MM.1S (cell line): ENCODE measurements around the gene FASTK.

ENCODE experiments used
- DNase-seq: peaks from one replicate; pipeline ENCODE4 v3.0.0-alpha.2; 2015
- H2AFZ ChIP-seq: fragments of 300-600 bp; sonication (generic); 2 replicates; pipeline ENCODE4 v1.6.0; 2016; ENCODE audit warnings: antibody characterized with exemption, low read length
- H3F3A ChIP-seq: fragments of 300-600 bp; sonication (generic); 2 replicates; pipeline ENCODE4 v1.6.1; 2016; ENCODE audit warnings: mild to moderate bottlenecking, antibody characterized with exemption, low read length, moderate library complexity, mixed read lengths; ENCODE audit not compliant: insufficient read depth
- H3K27ac ChIP-seq: fragments of 300-600 bp; sonication (generic); 2 replicates; pipeline ENCODE4 v1.5.1; 2016; ENCODE audit warnings: mild to moderate bottlenecking, low read length
- H3K27me3 ChIP-seq: fragments of 300-600 bp; sonication (generic); replicated peaks from 2 replicates; pipeline ENCODE4 v1.6.0; 2016; ENCODE audit warnings: low read length; ENCODE audit not compliant: insufficient read depth
- H3K36me3 ChIP-seq: fragments of 300-600 bp; sonication (generic); replicated peaks from 2 replicates; pipeline ENCODE4 v1.6.1; 2016; ENCODE audit warnings: mild to moderate bottlenecking, low read length, mixed read lengths; ENCODE audit not compliant: insufficient read depth
- H3K4me1 ChIP-seq: fragments of 300-600 bp; sonication (generic); 2 replicates; pipeline ENCODE4 v1.6.1; 2016; ENCODE audit warnings: low read length, mixed read lengths
- H3K4me2 ChIP-seq: fragments of 300-600 bp; sonication (generic); 2 replicates; pipeline ENCODE4 v1.6.0; 2016; ENCODE audit warnings: low read depth, low read length
- H3K4me3 ChIP-seq: fragments of 300-600 bp; sonication (generic); 2 replicates; pipeline ENCODE4 v1.5.1; 2016; ENCODE audit warnings: low read length, mixed read lengths
- H3K79me2 ChIP-seq: fragments of 300-600 bp; sonication (generic); 2 replicates; pipeline ENCODE4 v1.6.1; 2016; ENCODE audit warnings: mixed run types, low read length, mixed read lengths
- H3K9ac ChIP-seq: fragments of 300-600 bp; sonication (generic); 2 replicates; pipeline ENCODE4 v1.6.1; 2016; ENCODE audit warnings: low read length, mixed read lengths
- H3K9me2 ChIP-seq: fragments of 300-600 bp; sonication (generic); replicated peaks from 2 replicates; pipeline ENCODE4 v1.6.1; 2016; ENCODE audit warnings: mild to moderate bottlenecking, low read length, mixed read lengths; ENCODE audit not compliant: insufficient read depth
- H3K9me3 ChIP-seq: fragments of 300-600 bp; sonication (generic); replicated peaks from 2 replicates; pipeline ENCODE4 v1.6.1; 2016; ENCODE audit warnings: mild to moderate bottlenecking, low read length, mixed read lengths; ENCODE audit not compliant: insufficient read depth
- H4K20me1 ChIP-seq: fragments of 300-600 bp; sonication (generic); 2 replicates; pipeline ENCODE4 v1.6.1; 2016; ENCODE audit warnings: mild to moderate bottlenecking, low read length, moderate library complexity, mixed read lengths; ENCODE audit not compliant: insufficient read depth
- CTCF ChIP-seq: fragments of 300-600 bp; sonication (generic); IDR thresholded peaks from 2 replicates; pipeline ENCODE4 v1.5.1; 2016; ENCODE audit warnings: antibody characterized with exemption, low read length, mixed read lengths
- EZH2 ChIP-seq: fragments of 300-600 bp; sonication (generic); optimal IDR thresholded peaks from 2 replicates; pipeline ENCODE3; 2017; ENCODE audit warnings: low read depth, mild to moderate bottlenecking, antibody characterized with exemption, low read length, mixed read lengths
- EZH2phosphoT487 ChIP-seq: fragments of 300-600 bp; sonication (generic); IDR thresholded peaks from 2 replicates; pipeline ENCODE4 v1.6.1; 2018; ENCODE audit warnings: antibody characterized with exemption, low read length

FASTK gene

DNA sequence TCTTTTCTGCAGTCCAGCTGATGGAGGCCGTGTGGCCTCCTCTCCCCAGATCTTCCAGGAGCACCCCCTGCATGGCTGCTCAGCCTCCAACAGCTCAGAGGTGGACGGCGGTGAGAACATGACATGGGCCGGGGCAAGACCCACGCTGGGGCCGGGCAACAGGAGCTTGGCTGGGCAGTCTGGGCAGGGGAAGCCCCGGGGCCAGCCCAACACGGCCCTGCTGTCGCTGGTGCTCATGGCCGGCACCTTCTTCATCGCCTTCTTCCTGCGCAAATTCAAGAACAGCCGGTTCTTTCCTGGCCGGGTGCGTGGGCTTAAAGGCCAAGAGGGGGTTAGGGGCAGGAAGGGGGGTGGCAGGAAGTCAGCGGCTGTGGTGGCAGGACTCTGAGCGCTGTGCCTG, 6.6 kb downstream of the FASTK start:
- no peak for DNase-seq
- H3K4me2 ChIP-seq: no peak overlapping the region
- H3K27ac ChIP-seq: no peak overlapping the region
- TF ChIP-seq EZH2phosphoT487 (no peak), CTCF (no peak), EZH2 (no peak)
- no peak overlapping the region for H2AFZ ChIP-seq
- no peaks in the 10 kb centered on the region for H4K20me1 ChIP-seq
- H3K36me3 ChIP-seq: peaks cover 6% of the 10 kb centered on the region; the same call in 1 of the 2 replicates
- peaks cover under 1% of the 10 kb centered on the region; the same call in 1 of the 2 replicates for H3K4me1 ChIP-seq
- H3K9me2 ChIP-seq: no peaks in the 10 kb centered on the region
- H3K4me3 ChIP-seq: no peak overlapping the region
- H3K79me2 ChIP-seq: peaks cover 13% of the 10 kb centered on the region
- peaks cover 12% of the 10 kb centered on the region; the same call in 1 of the 2 replicates for H3F3A ChIP-seq
- H3K9ac ChIP-seq: no peak overlapping the region
- no peaks in the 10 kb centered on the region for H3K9me3 ChIP-seq
- H3K27me3 ChIP-seq: no peaks in the 10 kb centered on the region

GRCh38 chr7:151071032-151071866, 9.4 kb downstream of the FASTK start:
- Histone ChIP-seq H3K79me2 (no peaks in the 10 kb centered on the region), H3K4me1 (no peaks in the 10 kb centered on the region), H4K20me1 (no peaks in the 10 kb centered on the region), H3K27ac (no peak overlapping the region), H3K27me3 (no peaks in the 10 kb centered on the region), H3F3A (peaks cover 8% of the 10 kb centered on the region; the same call in 1 of the 2 replicates), H3K9me3 (no peaks in the 10 kb centered on the region), H3K4me2 (no peak overlapping the region), H2AFZ (no peak overlapping the region), H3K9me2 (no peaks in the 10 kb centered on the region), H3K36me3 (peaks cover 3% of the 10 kb centered on the region; the same call in 1 of the 2 replicates), H3K4me3 (no peak overlapping the region), H3K9ac (no peak overlapping the region)
- TF ChIP-seq EZH2phosphoT487: no peak
- TF ChIP-seq EZH2: no peak
- no peak for TF ChIP-seq CTCF
- DNase-seq: no peak

DNA sequence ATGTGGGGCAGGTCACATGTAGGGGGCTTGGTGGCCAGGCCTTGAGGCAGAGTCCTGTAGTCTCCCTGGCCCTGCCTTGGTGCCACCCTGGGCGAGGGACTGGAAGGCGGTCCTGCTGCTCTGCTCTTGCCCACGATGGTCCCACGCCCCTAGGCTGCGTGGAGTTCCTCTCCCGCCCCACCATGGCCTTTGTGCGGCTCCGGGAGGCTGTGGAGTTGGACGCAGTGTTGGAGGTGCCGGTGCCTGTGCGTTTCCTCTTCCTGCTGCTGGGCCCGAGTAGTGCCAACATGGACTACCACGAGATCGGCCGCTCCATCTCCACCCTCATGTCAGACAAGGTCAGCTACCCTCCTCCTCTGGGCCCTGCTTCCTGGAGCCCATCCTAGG, 10.0 kb downstream of the FASTK start:
- H3K36me3 ChIP-seq: peaks cover 3% of the 10 kb centered on the region; the same call in 1 of the 2 replicates
- no peak overlapping the region for H3K4me2 ChIP-seq
- TF ChIP-seq CTCF (no peak), EZH2phosphoT487 (no peak), EZH2 (no peak)
- no peak overlapping the region for H3K27ac ChIP-seq
- H3K9ac ChIP-seq: no peak overlapping the region
- H3F3A ChIP-seq: peaks cover 7% of the 10 kb centered on the region; the same call in 1 of the 2 replicates
- H3K27me3 ChIP-seq: no peaks in the 10 kb centered on the region
- H3K9me3 ChIP-seq: no peaks in the 10 kb centered on the region
- no peaks in the 10 kb centered on the region for H4K20me1 ChIP-seq
- no peak overlapping the region for H2AFZ ChIP-seq
- no peaks in the 10 kb centered on the region for H3K4me1 ChIP-seq
- no peaks in the 10 kb centered on the region for H3K79me2 ChIP-seq
- DNase-seq: no peak
- no peaks in the 10 kb centered on the region for H3K9me2 ChIP-seq
- no peak overlapping the region for H3K4me3 ChIP-seq
